Smooth muscle cell (in vitro differentiated cells): ENCODE results near the gene COQ10A. TPM values are rescaled to one million over a fixed set of nuclear protein-coding genes. Genes with fewer than 3 reads are reported as not detected.

Experiments
- DNase-seq: peaks from one replicate; lab custom pipeline; 2025; ENCODE audit not compliant: unreplicated experiment; lab: John Stamatoyannopoulos, UW
- H2AFZ ChIP-seq: fragments of 200-600 bp; sonication (generic); 2 replicates; pipeline ENCODE4 v1.6.0; 2016; ENCODE audit warnings: antibody characterized with exemption, low read depth, mild to moderate bottlenecking
- H3F3A ChIP-seq: fragments of 200-600 bp; sonication (generic); 2 replicates; pipeline ENCODE4 v1.6.0; 2017; ENCODE audit warnings: antibody characterized with exemption, low read depth
- H3K27ac ChIP-seq: fragments of 200-600 bp; sonication (generic); 2 replicates; pipeline ENCODE4 v1.5.1; 2016; ENCODE audit warnings: low read depth, mild to moderate bottlenecking
- H3K27me3 ChIP-seq: fragments of 200-600 bp; sonication (generic); 2 replicates; pipeline ENCODE4 v1.6.1; 2016; ENCODE audit warnings: low read depth, mild to moderate bottlenecking
- H3K36me3 ChIP-seq: fragments of 200-600 bp; sonication (generic); 2 replicates; pipeline ENCODE4 v1.5.1; 2016; ENCODE audit warnings: low read depth
- H3K4me1 ChIP-seq: fragments of 200-600 bp; sonication (generic); 2 replicates; pipeline ENCODE4 v1.5.1; 2016; ENCODE audit warnings: low read depth
- H3K4me2 ChIP-seq: fragments of 200-600 bp; sonication (generic); 2 replicates; pipeline ENCODE4 v1.6.0; 2016; ENCODE audit warnings: mild to moderate bottlenecking
- H3K4me3 ChIP-seq: fragments of 200-600 bp; sonication (generic); 2 replicates; pipeline ENCODE4 v1.5.1; 2016; ENCODE audit warnings: mild to moderate bottlenecking
- H3K79me2 ChIP-seq: fragments of 200-600 bp; sonication (generic); 2 replicates; pipeline ENCODE4 v1.6.0; 2016; ENCODE audit warnings: low read depth, mild to moderate bottlenecking
- H3K9ac ChIP-seq: fragments of 200-600 bp; sonication (generic); 2 replicates; pipeline ENCODE4 v1.6.0; 2016; ENCODE audit warnings: low read depth
- H3K9me3 ChIP-seq: fragments of 200-600 bp; sonication (generic); replicated peaks from 2 replicates; pipeline ENCODE4 v1.5.1; 2016; ENCODE audit warnings: low read depth
- H4K20me1 ChIP-seq: fragments of 200-600 bp; sonication (generic); 2 replicates; pipeline ENCODE4 v1.6.0; 2016; ENCODE audit warnings: low read depth
- CTCF ChIP-seq: fragments of 200-600 bp; sonication (generic); IDR thresholded peaks from 2 replicates; pipeline ENCODE4 v1.5.1; 2017; ENCODE audit warnings: borderline replicate concordance, mild to moderate bottlenecking, antibody characterized with exemption; ENCODE audit not compliant: insufficient read depth, poor library complexity, severe bottlenecking
- WGBS: methylation state at CpG from one replicate; pipeline ENCODE4 v1.1.7; 2016; ENCODE audit warnings: low lambda C conversion rate; 5-methylcytosine and 5-hydroxymethylcytosine counted together
- polyA plus RNA-seq: library from polyadenylated mRNA; unstranded; fragments of >200 nt; fragmentation: Nextera tagmentation; extraction: Ambion mirVana; gene quantifications from 2 replicates; pipeline ENCODE4 v1.2.1, GENCODE V29; 2016
- total RNA-seq: library from RNA; depleted of rRNA; stranded (reverse); fragments of >200 nt; gene quantifications from 2 replicates; pipeline ENCODE4 v1.2.3, GENCODE V29; 2014

COQ10A gene
- total and polyA plus RNA-seq, 2 experiments from 2014 or later: 9.8 to 11.0 TPM

- Histone ChIP-seq H3K36me3 (no peaks in the 10 kb centered on the region), H3K27me3 (no peaks in the 10 kb centered on the region), H2AFZ (no peak overlapping the region), H3K9ac (no peak overlapping the region), H4K20me1 (no peaks in the 10 kb centered on the region), H3K79me2 (no peaks in the 10 kb centered on the region), H3K4me3 (no peak overlapping the region), H3K9me3 (no peaks in the 10 kb centered on the region), H3K4me2 (no peak overlapping the region), H3F3A (peaks cover 4% of the 10 kb centered on the region), H3K27ac (no peak overlapping the region), H3K4me1 (peaks cover 6% of the 10 kb centered on the region)
- TF ChIP-seq CTCF: no peak
- 93% methylated on average over 7 of the region's 7 CpGs for WGBS
- DNase-seq: no peak
These were observed 37.7 kb upstream of the COQ10A start for GRCh38 chr12:56229082-56229481.

GRCh38 chr12:56229916-56230431 lies 36.8 kb upstream of the COQ10A start, which contains the start of gene SLC39A5:
Gene SLC39A5, plus strand, starts transcription at chr12:56230051. Its CDS starts 1,224 bp downstream, at chr12:56231275.
- Histone ChIP-seq H3K27ac (no peak within 1 kb of the TSS), H3K9me3 (no peaks in the 10 kb centered on the region), H3F3A (peaks cover 4% of the 10 kb centered on the region), H3K9ac (no peak within 1 kb of the TSS), H2AFZ (no peak within 1 kb of the TSS), H3K4me3 (peak within 1 kb of the TSS; percentile 24), H4K20me1 (no peaks in the 10 kb centered on the region), H3K36me3 (no peaks in the 10 kb centered on the region), H3K79me2 (no peaks in the 10 kb centered on the region), H3K4me1 (peaks cover 1% of the 10 kb centered on the region), H3K27me3 (no peaks in the 10 kb centered on the region), H3K4me2 (no peak within 1 kb of the TSS)
- no peak for DNase-seq
- 94% methylated on average over 3 of the region's 4 CpGs for WGBS
- TF ChIP-seq CTCF: no peak

GRCh38 chr12:56230432-56231183 lies 36.1 kb upstream of the COQ10A start:
- WGBS: 75% methylated on average over 8 of the region's 8 CpGs
- Histone ChIP-seq H3K27ac (no peak overlapping the region), H3K27me3 (no peaks in the 10 kb centered on the region), H3K4me1 (no peaks in the 10 kb centered on the region), H3K9me3 (no peaks in the 10 kb centered on the region), H3K4me3 (peak overlapping the region; percentile 24), H2AFZ (no peak overlapping the region), H3F3A (peaks cover 4% of the 10 kb centered on the region), H3K9ac (no peak overlapping the region), H3K4me2 (no peak overlapping the region), H4K20me1 (no peaks in the 10 kb centered on the region), H3K79me2 (no peaks in the 10 kb centered on the region), H3K36me3 (no peaks in the 10 kb centered on the region)
- no peak for TF ChIP-seq CTCF
- DNase-seq: no peak
